NCI-H510A (cell line): ENCODE data around the gene CDK5RAP3.

Experiments used
- DNase-seq: peaks from one replicate; lab custom pipeline; 2025; lab: John Stamatoyannopoulos, UW

CDK5RAP3 gene

DNA sequence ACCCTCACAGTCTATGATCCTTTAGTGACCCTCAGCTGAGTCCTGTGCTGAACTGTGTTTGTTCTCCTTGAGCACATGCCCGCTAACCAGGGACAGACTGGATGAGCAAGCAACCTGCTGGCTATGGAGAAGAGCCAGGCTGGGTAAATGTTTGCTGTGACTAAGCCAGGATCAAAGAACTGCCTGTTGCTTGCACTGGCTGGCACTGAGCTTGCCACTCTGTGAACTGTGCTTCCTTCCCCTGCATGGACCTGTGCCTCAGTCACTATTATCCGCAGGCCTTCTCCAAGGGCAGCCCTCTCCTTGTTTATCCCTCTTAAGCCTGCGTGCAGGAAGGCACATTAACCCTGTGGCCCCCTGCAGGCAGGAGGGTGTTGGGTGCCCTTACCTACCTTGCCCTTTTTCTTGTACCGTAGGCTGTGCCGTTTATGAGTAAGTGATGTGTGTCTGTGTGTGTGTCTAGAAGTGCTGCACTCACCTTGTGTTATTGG is 22.2 kb upstream of the CDK5RAP3 start:
- no peak for DNase-seq

DNA sequence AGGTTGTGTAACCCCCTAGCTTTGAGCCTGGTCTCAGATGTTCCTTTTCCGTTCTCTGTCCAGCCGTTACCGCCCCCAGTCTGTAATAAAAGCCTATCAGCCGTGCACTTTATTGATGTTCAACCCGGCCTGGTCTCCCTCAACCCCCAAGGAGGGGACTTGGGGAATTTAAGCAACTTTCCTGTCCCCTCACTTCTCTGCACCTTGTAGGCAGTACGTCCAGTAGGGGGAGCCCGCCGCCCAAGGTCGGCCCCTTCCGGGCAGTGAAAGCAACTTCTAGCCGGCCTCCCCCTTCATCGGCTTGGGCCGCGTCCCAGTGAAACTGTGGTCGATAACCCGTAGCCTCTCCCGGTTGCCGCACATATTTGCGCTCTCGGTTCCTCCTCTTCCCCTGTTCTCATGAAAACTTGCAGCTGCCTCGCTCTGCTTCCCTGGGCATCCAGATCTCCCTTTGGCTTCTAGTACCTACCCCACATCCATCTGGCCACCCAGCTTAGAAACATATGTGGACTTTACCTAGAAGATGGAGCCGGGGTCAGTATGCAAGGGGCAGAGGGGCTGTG is 21.6 kb upstream of the CDK5RAP3 start:
- DNase-seq = peak; percentile 88

DNA sequence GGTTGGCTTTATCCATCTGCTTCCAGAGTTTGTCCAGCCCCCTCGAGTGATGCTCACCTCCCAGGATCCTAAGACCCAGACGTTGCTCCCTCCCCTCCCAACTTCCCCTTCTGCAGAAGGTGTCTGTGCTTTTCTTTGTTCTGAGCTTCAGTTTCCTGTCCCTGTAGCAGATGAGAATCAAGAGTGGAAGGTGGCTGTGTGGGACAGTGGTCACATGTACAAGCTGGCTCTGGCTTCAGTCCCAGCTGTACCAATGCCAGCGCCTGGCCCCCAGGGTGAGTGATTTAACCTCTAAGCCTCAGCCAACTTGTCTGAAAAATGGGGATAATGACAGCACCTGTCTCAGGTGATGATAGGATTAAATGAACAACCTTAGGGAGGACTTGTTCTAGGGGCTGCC is 21.0 kb upstream of the CDK5RAP3 start:
- DNase-seq = no peak

DNA sequence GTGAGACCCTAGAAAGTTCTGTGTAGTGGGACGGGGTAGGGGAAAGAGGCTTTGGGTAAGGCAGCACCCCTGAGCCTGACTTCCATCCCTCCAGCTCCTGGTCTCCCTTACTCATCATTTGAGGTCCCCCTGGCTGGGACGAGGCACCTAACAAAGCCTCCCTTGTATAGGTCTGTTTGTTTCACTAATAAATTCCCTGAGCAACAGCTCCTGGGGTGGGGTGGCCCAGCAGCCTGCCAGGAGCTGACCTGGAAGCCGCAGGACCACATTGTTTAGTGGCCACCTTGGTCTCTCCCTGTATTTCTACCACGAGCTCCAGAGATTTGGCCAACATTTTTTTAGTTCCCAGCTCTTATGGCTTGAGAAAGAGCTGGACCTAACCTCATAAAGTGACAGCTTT is 20.5 kb upstream of the CDK5RAP3 start:
- no peak for DNase-seq

DNA sequence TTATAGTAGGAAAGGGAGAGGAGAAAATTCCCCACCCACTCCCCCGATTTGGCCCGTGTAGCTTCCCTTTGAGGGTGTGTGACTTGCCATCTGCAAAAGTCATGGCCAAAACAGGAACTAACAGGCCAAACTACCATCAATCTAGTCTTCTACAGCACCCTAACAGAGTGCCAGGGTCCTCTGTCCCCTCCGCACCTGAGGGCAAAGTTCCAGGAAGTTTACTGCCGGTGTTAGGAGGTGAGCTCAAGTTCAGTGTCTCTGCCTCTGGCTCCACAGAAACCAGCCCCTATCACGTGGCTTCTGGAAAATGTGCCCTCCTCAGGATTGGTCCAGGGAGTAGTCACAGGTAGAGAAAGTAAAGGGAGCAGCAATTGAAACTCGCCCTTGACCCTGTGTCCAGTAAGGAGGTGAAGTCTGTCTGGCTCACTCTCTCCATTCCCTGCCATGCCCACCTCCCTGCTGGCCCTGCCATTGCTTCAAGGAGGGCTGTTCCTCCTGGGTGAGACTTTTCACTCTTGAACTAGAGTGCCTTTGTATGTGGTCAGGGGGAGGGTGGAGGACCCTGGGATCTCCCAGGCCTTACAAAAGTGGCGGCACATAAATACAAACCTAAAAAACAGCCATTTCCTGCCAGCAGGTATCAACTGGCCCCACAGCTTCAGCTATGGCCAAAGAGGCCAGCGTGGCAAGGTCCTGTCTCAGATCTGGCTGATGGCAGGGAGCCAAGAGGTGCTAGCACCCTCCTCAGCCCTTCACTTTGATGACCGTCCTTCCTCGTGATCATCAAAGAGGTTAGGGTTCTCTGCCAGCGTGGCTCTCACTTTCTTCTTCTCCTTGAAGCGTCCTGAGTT is 18.5 kb upstream of the CDK5RAP3 start:
- no peak for DNase-seq

DNA sequence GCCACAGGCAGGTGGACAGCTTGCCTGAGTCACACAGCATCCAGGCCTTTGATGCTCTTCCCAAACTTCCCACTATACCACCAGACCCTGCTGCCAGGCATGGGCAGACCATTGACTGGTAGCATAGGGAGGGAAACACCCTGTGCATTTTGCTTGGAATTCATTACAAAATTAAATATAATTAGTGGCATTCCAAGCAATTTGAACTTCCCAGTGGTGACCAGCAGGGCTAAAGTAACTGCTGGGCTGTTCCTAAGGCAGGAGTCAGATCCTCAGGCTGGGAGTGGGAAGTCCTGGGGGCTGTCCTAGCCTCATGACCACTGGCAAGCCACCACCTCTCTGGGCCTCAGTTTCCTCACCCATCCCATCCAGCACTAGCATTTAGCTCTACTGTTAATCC is 17.0 kb upstream of the CDK5RAP3 start:
- DNase-seq = no peak

DNA sequence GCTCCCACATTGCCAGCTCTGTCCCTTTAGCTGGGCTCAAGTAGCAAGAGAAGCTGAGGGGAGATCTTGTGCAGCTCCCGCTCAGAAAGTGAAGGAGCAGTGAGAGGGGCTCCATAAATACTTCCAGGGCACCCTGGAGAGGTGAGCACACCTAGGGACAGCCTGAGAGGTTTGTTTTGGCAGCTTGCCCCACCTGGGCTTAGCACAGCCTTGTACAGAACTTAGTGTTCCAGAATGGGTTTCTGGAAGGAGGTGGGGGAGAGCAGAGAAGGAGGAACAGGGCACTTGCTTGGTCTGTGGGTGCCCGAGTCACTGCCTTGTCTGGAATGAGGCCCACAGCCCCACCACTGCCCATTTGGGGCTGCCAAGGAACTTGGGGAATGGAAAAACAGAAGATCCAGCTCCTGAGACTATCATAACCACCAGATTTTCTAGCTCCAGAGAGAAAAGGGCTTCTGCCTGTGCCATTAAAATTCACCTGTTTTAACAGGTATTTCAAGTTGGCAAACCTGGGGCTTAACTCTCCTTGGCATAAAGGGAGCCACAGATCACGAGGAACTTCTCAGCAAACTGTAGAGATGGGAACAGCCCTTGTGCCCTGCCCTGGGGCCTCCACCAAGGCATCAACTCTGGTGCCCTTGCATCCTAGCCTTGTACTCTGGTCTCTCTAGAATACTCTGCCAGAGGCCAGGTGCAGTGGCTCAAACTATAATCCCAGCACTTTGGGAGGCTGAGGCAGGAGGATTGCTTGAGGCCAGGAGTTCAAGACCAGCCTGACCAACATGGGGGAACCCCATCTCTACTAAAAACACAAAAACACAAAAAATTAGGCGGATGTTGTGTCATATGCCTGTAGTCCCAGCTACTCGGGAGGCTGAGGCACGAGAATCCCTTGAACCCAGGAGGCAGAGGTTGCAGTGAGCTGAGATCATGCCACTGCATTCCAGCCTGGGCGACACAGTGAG is 15.1 kb upstream of the CDK5RAP3 start:
- DNase-seq = peak; percentile 65

DNA sequence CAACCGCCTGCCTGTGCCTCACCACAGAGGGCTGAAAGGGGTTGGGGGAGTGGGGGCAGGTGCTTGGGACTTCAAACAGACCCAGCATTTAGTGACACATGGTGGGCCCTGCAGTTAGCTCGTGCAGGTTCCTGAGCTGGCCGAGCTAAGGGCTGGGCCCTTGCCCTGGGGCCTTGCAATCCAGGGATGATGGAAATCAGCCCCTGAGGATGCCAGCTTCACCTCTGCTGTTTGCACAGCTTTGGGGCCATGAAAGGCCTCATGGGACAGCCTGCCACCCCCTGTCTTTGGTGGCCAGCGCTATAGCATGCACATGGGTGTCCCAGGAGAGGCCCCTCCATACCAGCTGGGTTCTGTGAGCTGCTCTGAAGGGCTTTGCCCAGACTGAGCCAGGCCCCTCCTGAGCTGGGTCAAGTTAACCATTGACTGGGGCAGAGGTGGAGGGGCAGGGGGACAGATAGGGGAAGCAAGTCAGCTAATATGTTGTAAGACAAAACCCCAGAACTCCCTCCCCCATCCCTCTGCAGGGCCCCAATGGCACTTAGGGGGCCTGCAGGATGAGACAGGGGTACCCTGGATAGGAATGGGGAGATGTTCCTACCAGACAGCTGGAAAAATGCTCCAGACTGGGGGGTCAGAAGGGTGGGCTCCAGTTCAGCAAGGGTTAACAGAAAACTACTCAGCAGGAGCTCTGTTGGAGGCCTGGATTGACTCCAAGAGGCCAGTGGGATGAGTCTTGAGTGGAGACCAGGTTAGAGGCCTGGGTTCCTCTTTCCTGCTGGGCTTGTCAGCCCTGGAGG is 13.9 kb upstream of the CDK5RAP3 start:
- peak; percentile 70 for DNase-seq

DNA sequence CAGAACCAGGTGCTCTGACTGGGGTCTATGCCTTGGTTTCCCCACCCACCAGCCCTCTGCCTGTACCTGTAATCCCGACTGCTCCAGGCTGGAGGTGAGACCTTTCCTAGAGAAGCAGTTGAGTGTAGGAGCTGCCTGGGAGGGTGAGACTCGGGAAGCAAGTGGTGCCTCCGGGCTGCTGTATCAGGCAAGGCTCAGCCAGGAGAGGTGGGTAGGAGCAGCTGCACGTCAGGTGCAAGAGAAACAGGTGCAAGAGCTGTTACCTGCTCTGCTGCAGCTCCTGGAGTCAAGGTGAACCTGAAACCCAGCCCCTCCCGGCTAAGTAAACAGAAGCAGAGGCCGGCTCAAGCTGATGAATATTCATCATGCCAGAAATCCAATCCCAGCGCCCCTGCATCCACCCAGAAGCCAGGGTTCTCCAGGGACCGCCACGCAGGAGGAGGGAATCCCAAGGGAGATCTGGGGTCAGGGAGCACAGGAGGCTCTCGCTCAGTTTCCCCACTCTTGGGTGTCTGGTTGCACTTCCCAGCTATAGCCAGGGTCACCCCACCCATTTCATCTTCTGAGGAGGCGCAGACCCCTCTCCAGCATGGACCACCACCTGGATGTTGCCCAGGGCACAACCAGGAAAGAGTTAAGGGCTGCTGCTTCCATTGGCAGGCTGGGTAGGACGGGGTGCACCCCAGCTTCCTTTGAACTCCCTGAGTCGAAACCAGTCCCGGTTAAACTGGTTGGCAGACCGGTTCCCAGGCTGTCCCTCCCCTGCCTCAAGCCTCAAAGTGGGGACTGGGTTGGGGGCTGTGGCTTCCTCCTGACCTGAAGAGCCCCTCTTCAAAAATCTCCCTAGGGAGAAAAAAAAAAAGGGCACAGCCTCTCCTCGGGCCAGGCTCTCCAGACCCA is 13.1 kb upstream of the CDK5RAP3 start, which contains the start of gene PRR15L:
TSS of gene PRR15L (minus strand) at position 293 of the 900 bp plus-strand sequence. CDS start 4,649 bp downstream, outside the sequence.
- DNase-seq = peak; percentile 100

DNA sequence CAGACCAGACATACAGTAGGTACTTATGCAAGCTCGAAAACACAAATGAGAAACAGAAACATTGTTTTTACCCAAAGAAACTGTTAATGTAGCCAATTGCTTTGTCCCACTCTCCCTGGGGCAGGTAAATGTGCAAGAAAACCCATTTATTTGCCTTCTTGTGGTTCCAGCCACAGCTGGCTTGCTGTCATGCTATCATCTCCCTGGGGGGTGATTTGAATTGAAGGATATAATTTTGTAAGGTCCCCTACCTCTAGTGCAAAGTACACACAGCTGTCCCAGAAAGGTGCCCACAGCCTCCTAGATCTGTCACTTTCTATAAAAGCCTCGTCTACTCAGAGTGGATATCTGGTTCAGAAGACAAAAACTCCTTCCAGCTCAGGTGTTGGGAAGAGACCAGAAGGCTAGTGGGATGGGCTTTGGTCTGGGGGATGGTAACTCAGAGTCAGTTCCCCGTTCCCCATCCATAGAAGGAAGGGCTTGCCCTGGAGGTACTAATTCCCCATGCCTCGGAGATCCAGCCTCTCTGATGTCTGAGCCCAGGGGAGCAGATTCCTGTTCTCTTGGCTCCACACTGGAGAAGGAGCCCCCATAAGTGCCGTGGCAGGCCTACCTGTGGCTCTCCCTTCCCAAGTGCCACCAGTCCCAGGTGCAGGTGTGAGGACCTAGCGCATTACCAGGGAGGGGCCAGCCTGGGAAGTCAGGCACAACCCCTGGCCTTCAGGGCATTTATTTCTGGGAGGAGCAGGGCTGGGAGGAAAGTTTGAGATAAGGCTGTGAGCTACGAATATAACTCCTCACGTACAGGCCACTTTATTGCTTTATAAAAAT is 10.9 kb upstream of the CDK5RAP3 start:
- peak; percentile 77 for DNase-seq

DNA sequence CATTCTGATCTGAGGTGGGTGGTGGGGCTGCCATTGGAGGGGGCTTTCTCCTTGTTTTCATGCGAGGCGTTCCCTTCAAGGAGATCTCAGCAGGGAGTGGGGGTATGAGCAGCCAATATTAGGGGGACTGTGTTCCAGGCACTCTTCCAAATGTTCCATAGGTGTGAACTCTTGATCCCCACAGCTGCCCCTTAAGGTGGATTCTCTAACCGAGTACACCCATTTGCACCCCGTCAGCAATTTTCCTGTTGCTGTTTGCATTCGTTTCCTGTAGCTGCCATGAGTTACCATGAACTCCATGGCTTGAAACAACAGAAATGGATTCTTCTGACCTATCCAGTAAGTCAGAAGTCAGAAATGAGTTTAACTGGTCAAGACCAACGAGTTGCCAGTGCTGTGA is 9.5 kb upstream of the CDK5RAP3 start:
- DNase-seq = no peak

DNA sequence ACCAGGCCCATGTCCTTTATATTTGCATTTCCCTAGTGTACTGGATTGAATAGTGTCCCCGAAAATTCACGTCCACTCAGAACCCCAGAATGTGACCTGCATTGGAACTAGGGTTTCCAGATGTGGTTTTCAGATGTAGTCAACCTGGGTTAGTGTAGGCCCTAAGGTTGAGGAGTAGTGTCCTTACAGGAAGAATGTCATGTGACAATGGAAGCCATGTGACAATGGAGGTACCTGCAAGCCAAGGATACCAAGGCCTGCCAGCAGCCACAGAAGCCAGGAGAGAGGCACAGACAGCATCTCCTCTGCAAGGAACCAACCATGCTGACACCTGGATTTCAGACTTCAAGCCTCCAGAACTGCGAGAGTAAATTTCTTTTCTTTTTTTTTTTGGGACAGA is 8.0 kb upstream of the CDK5RAP3 start:
- DNase-seq = no peak

DNA sequence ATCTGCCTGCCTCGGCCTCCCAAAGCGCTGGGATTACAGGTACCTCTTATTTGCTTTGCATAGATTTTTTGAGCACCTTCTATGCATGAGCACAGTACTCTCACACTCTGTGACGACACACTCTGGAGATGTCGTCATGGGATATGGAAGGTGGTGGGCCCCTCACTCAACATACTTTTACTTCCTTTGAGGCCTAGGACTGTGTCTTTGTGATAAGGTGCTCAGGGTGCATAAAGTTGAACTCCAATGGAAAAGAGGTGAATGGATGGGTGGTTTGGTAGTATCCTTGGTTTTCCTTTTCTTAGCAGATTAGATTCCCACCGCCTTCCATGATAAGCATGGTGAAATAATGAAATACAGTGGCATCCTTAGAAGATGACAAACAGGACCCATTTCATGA is 6.1 kb upstream of the CDK5RAP3 start:
- DNase-seq = no peak

DNA sequence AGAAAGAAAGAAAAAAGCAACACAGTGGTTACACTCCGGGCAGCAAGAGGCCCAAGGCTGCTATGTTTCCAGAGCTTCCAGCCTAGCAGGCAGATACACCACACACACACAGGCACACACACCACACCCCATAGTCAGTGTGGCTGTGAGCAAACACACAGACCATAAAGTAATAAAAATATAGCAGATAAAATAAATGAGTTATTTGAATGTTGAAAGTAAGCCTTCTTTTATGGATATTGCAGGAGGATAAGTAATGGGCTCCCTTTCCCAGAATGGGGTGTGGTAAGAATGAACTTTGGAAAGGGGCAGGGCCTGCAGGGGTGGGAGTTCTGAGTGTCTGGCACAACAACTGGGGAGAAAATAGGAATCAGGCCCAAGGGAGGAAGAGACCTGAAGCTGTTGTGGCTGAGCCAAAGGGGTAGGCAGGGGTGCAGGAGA is 4.8 kb upstream of the CDK5RAP3 start:
- DNase-seq = no peak

DNA sequence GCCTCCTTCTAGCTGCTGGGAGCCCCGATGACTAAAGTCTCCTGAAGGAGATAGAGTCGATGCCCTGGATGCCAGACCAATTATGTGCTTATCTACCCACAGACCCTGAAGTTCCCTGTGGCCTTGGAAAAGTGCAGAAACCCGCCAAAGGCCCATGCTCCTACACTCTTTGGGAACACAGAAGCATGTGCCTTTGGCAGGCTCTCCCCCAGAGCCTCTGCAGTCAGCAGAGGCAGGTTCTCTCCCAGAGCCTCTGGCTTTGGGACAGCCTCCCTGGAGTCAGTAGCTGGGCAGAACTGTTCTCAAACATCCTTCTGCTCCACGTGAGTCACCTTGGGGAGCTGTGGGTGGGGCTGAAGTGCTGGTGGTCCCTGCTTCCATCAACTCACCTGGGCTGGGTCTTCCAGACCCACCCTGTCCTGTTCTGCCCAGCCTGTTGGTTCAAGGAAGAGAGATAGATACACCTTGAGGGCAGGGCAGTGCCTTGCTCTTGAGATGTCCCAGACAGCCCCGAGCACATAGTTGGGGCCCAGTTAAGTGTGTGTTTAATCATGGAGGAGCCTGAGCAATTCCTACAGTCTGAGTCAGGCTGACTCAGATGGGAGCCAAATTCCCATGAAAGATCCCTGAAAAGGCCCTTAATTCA is 3.2 kb upstream of the CDK5RAP3 start:
- DNase-seq = no peak

DNA sequence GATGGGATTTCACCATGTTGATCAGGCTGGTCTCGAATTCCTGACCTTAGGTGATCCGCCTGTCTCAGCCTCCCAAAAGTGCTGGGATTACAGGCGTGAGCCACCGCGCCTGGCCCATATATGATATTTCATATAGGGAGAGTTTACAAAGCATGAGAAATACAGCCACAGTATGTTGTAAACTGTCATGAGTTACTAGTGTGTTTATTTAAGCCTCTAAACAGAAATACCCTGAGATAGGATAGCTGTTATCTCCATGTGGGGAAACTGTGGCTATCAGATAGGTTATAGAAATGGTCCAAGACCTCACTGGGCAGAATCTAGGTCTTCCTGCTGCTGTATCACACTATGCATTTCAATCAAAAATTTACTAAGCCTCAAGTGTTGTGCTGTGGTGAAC is 2.1 kb upstream of the CDK5RAP3 start:
- no peak for DNase-seq

DNA sequence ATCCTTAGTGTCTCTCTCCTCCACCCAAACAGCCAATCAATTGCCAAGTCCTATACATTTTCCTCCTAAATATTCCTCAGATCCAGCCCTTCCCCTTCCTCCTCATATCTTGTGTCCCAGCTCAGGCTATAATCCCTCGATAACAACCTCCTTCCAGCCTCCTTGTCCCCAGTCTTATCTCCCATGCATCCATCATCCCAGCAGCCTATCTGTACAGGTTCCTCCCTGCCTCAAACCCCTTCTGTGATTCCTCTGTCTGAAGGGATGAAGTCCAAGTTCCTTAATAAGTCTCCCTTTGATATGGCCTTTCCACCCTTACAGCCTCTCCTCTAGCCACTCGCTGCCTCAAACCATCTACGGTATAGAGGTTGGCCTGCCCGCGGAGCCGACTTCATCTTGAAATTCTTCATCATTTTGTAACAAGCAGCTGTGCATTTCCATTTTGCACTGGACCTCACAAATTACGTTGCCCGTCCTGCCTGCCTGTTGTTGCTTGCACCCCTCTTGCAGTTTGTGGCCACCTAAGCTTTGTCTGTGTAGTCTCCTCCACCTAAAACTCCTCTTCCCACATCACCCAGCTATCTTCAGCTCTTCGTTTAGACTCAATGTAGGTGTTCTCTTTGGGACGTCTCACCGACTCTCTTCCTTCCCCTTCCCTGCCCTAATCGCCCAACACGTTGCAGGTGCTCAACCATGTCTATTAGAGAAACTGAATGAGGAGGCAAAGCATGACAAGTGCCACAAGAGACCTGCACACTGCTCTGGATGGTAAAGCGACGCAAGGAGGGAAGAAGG is 786 bp upstream of the CDK5RAP3 start:
- DNase-seq = no peak

DNA sequence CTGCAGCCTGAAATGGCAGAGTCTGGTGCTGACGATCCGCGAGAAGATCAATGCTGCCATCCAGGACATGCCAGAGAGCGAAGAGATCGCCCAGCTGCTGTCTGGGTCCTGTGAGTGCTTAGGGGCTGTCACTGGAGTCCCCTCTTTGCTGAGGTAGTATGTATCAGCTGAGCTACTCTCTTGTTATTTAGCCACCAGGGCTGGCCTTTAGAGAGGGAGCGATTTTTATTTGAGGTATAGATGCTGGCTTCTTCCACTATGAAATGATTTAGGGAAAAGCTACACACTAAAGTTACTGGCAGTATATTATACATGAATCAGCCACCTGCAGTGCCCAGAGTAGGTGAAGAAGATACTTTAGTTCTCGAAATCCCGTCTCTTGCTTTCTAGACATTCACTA is 2.6 kb downstream of the CDK5RAP3 start:
- DNase-seq = no peak
